ENCODE results near the gene SS18.

DNA sequence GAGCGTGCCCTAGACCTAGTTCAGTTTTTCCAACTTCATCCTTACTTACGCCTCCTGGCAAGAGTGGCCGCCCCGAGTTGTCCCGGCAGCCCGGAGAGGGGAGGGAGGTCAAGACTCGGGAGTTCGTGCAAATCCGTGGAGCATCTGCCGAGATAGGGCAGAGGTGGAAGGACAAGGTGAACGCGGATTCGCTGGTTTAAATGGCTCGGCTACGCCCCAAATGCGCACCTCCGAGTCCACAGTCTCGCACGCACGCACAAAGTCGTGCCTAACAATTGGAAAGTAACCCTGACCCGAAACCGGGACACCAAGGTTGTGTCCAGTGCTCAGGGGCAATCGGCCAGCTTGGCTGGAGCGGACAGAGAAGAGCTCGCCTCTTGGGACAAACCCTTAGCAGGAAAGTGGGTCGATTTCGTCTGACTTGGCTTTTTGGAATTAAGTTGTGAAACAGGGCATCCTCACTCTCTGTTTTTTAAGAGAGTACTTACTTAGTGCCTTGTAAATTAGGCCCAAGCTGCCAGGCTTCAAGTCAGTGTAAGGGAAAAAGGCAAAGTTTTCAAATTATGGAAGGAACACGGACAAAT is 726 bp upstream of the SS18 start:
- TF ChIP-seq, protein P1, sequence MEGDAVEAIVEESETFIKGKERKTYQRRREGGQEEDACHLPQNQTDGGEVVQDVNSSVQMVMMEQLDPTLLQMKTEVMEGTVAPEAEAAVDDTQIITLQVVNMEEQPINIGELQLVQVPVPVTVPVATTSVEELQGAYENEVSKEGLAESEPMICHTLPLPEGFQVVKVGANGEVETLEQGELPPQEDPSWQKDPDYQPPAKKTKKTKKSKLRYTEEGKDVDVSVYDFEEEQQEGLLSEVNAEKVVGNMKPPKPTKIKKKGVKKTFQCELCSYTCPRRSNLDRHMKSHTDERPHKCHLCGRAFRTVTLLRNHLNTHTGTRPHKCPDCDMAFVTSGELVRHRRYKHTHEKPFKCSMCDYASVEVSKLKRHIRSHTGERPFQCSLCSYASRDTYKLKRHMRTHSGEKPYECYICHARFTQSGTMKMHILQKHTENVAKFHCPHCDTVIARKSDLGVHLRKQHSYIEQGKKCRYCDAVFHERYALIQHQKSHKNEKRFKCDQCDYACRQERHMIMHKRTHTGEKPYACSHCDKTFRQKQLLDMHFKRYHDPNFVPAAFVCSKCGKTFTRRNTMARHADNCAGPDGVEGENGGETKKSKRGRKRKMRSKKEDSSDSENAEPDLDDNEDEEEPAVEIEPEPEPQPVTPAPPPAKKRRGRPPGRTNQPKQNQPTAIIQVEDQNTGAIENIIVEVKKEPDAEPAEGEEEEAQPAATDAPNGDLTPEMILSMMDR (IDR thresholded peaks at IDR 0.05): no peak
- no peak for TF ChIP-seq POLR2A (IDR thresholded peaks at IDR 0.05)

Measured in lower leg skin (tissue), 3 donors.